C4-2B (cell line): ENCODE measurements around the gene ARHGAP8.

Experiments used
- H3K27ac ChIP-seq: fragments of 450-650 bp; 2 replicates; pipeline ENCODE4 v1.5.1; 2017
- CTCF ChIP-seq: fragments of 450-650 bp; conservative IDR thresholded peaks from 2 replicates; pipeline ENCODE4 v1.5.1; 2017; ENCODE audit warnings: mild to moderate bottlenecking
- ZFX ChIP-seq: fragments of 450-650 bp; IDR thresholded peaks from 2 replicates; pipeline ENCODE4 v1.6.1; 2017

Gene ARHGAP8

GRCh38 chr22:44889255-44889878 lies 137.0 kb downstream of the ARHGAP8 start:
- TF ChIP-seq CTCF, result no peak
- TF ChIP-seq ZFX, result no peak
- H3K27ac ChIP-seq, result no peak overlapping the region

- TF ChIP-seq ZFX, result no peak
- no peak for TF ChIP-seq CTCF
- H3K27ac ChIP-seq, result no peak overlapping the region
Observed at GRCh38 chr22:44890416-44891292, 138.3 kb downstream of the ARHGAP8 start.

GRCh38 chr22:44891293-44891747 lies 138.9 kb downstream of the ARHGAP8 start:
- TF ChIP-seq ZFX (no peak), CTCF (no peak)
- no peak overlapping the region for H3K27ac ChIP-seq

- TF ChIP-seq ZFX, result no peak
- TF ChIP-seq CTCF, result no peak
- no peak overlapping the region for H3K27ac ChIP-seq
Observed at GRCh38 chr22:44891791-44892190, 139.4 kb downstream of the ARHGAP8 start.

- TF ChIP-seq CTCF (no peak), ZFX (no peak)
- H3K27ac ChIP-seq, result no peak overlapping the region
Observed at GRCh38 chr22:44892243-44892642, 139.9 kb downstream of the ARHGAP8 start.

DNA sequence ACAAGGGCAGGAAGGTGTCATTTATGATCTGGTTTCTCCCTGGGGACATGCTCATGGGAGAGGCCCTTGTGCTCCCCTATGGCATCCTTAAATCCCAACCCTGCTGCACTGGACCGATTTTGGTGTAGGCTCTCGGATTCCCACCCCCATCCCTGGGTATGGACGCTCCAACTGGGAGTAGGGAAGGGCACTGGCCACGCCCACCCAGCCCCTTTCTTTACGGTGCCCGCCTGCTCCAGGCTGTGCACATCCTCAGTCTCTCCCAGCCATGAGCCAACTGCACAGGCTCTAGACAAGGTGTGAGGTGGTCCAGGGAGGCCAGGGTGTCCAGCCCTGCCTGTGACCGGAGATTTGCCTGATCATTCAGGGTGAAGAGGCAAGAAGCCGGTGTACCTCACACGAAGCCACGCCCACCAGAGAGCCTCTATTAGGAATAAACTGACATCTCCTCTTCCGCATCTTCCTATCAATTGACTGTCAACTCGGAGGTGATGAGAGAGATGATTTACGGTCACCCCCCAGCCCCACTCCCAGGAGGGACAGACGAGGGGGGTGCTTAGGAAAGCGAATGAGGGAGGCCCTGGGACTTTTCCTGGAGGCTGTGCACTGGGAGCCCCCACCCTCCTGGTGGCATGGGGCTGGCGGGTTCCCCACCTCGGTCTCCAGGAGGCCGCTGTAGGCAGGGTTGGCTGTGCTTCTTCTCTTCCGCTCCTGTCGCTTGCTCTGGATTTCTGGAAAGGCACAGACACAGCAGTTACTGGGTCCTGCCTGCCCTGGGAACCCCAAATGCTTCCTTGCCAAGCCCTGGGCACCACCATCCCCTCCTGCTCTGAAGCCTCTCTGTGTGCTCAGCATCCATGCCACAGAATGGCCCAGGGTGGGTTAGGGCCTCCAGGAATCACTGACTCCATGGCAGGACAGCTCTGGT lies 140.7 kb downstream of the ARHGAP8 start:
- no peak overlapping the region for H3K27ac ChIP-seq
- TF ChIP-seq ZFX (no peak), CTCF (no peak)
